ENCODE results near the gene ANXA3.

GRCh38 chr4:78560296-78560963, 8.9 kb downstream of the ANXA3 start:
- no peak for TF ChIP-seq POLR2A (IDR thresholded peaks at IDR 0.05)
- no peak for TF ChIP-seq CTCF (IDR thresholded peaks at IDR 0.05)

Measured in breast epithelium (tissue), 3 donors.